ENCODE results near the gene JARID2.
"Not testable (repeated sequence)": the region's sequence is repeated elsewhere in the genome, so short reads cannot be mapped to it uniquely, and the experiment has no call there.

Gene JARID2

GRCh38 chr6:15531973-15532372 is 286.1 kb downstream of the JARID2 start:
- DNase-seq: no peak

GRCh38 chr6:15533379-15534026 is 287.6 kb downstream of the JARID2 start:
- DNase-seq: no peak

GRCh38 chr6:15534974-15535373 is 289.1 kb downstream of the JARID2 start:
- DNase-seq: no peak

- DNase-seq: no peak
Observed at GRCh38 chr6:15535495-15536197, 289.8 kb downstream of the JARID2 start.

- no peak for DNase-seq
Observed at GRCh38 chr6:15536198-15536955, 290.5 kb downstream of the JARID2 start.

GRCh38 chr6:15538106-15538505 is 292.2 kb downstream of the JARID2 start:
- no peak for DNase-seq

GRCh38 chr6:15538766-15539495 is 293.1 kb downstream of the JARID2 start:
- no peak for DNase-seq

- DNase-seq: no peak
Observed at GRCh38 chr6:15539722-15540270, 293.9 kb downstream of the JARID2 start.

- DNase-seq: not testable (repeated sequence)
Observed at GRCh38 chr6:15543332-15543917, 297.6 kb downstream of the JARID2 start.

GRCh38 chr6:15544321-15544900 is 298.5 kb downstream of the JARID2 start:
- no peak for DNase-seq

GRCh38 chr6:15546591-15546990 is 300.7 kb downstream of the JARID2 start:
- DNase-seq: no peak

GRCh38 chr6:15547400-15547799 is 301.5 kb downstream of the JARID2 start:
- DNase-seq: no peak

GRCh38 chr6:15549371-15549770 is 303.5 kb downstream of the JARID2 start:
- no peak for DNase-seq

- no peak for DNase-seq
Observed at GRCh38 chr6:15550546-15551123, 304.8 kb downstream of the JARID2 start.

- no peak for DNase-seq
Observed at GRCh38 chr6:15551262-15551661, 305.4 kb downstream of the JARID2 start.

- DNase-seq: peak in 1 of 2 experiments; percentile 9
Observed at GRCh38 chr6:15551798-15552197, 305.9 kb downstream of the JARID2 start.

- DNase-seq: no peak
Observed at GRCh38 chr6:15553031-15553430, 307.2 kb downstream of the JARID2 start.

GRCh38 chr6:15553736-15554294 is 307.9 kb downstream of the JARID2 start:
- no peak for DNase-seq

GRCh38 chr6:15554728-15555100 is 308.8 kb downstream of the JARID2 start:
- DNase-seq: no peak

GRCh38 chr6:15555101-15556038 is 309.5 kb downstream of the JARID2 start:
- DNase-seq: no peak
